ENCODE results near the gene MCL1.

The MCL1 gene

DNA sequence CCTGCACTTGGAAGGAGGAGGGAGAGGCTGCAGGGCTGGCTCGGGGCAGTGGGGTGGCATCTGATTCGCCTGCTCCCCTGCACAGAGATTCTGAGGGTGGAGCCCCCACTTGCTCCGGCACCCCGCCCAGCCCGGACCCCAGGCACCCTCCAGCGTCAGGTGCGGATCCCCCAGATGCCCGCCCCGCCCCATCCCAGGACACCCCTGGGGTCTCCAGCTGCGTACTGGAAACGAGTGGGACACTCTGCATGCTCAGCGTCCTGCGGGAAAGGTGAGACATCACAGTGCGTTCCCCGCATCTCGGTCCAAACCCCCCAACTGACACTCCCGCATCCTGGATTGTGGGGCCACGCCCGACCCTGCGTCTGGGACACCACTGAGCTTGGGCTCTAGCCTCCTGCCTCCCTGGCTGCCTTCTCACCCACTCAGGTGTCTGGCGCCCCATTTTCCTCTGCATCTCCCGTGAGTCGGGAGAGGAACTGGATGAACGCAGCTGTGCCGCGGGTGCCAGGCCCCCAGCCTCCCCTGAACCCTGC, 22.3 kb downstream of the MCL1 start:
- no peak for ATAC-seq (ENCODE audit: low read depth)
- no peaks in the 10 kb centered on the region for H3K27me3 ChIP-seq (ENCODE audit: insufficient read depth, poor library complexity, severe bottlenecking)
- no peak overlapping the region for H3K27ac ChIP-seq (ENCODE audit: poor library complexity, severe bottlenecking)

GRCh38 chr1:150555971-150556865, 23.2 kb downstream of the MCL1 start:
- no peaks in the 10 kb centered on the region for H3K9me3 ChIP-seq (ENCODE audit: severe bottlenecking)
- ATAC-seq (ENCODE audit: low read depth) (no peak), DNase-seq (ENCODE audit: low spot score) (no peak)
- H3K27me3 ChIP-seq (ENCODE audit: insufficient read depth, poor library complexity, severe bottlenecking), result no peaks in the 10 kb centered on the region
- TF ChIP-seq, protein P1, sequence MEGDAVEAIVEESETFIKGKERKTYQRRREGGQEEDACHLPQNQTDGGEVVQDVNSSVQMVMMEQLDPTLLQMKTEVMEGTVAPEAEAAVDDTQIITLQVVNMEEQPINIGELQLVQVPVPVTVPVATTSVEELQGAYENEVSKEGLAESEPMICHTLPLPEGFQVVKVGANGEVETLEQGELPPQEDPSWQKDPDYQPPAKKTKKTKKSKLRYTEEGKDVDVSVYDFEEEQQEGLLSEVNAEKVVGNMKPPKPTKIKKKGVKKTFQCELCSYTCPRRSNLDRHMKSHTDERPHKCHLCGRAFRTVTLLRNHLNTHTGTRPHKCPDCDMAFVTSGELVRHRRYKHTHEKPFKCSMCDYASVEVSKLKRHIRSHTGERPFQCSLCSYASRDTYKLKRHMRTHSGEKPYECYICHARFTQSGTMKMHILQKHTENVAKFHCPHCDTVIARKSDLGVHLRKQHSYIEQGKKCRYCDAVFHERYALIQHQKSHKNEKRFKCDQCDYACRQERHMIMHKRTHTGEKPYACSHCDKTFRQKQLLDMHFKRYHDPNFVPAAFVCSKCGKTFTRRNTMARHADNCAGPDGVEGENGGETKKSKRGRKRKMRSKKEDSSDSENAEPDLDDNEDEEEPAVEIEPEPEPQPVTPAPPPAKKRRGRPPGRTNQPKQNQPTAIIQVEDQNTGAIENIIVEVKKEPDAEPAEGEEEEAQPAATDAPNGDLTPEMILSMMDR (IDR thresholded peaks at IDR 0.05; ENCODE audit: poor library complexity, severe bottlenecking), result no peak
- peaks cover 17% of the 10 kb centered on the region for H3K36me3 ChIP-seq (ENCODE audit: low read depth)
- H3K4me3 ChIP-seq (ENCODE audit: severe bottlenecking), result no peak overlapping the region
- peaks cover 21% of the 10 kb centered on the region for H3K4me1 ChIP-seq (ENCODE audit: insufficient read depth, poor library complexity, severe bottlenecking)
- H3K27ac ChIP-seq (ENCODE audit: poor library complexity, severe bottlenecking), result no peak overlapping the region

More for the DNA sequence above, 22.3 kb downstream of the MCL1 start:
- Histone ChIP-seq H3K4me3 (ENCODE audit: severe bottlenecking) (no peak overlapping the region), H3K4me1 (ENCODE audit: insufficient read depth, poor library complexity, severe bottlenecking) (peaks cover 14% of the 10 kb centered on the region), H3K36me3 (ENCODE audit: low read depth) (peaks cover 17% of the 10 kb centered on the region), H3K9me3 (ENCODE audit: severe bottlenecking) (no peaks in the 10 kb centered on the region)
- no peak for DNase-seq (ENCODE audit: low spot score)
- TF ChIP-seq, protein P1 (IDR thresholded peaks at IDR 0.05; ENCODE audit: poor library complexity, severe bottlenecking), result no peak

DNA sequence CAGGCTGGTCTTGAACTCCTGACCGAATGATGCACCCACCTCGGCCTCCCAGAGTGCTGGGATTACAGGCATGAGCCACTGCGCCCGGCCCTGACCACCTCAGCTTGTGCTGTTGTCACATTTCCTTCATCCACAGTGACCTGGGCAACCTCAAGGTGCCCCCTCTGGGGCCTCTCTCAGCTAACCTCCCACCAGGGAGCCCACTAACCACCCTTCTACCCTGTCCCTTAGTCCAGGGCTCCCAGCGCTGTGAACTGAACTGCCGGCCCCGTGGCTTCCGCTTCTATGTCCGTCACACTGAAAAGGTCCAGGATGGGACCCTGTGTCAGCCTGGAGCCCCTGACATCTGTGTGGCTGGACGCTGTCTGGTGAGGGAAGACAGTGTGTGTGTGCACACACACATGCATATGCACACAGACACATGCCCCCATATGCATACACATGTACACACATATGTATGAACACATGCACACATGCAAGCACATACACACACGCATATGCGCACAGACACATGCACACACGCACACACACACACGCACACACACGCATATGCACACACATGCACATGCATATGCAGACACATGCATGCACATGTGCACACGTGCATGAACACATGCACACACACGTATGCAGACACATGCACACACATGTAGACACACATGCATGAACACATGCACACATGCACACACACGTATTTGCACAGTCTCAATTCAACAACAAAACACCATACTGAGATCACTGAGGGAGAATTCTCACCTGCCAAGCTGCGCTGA, 24.0 kb downstream of the MCL1 start:
- H3K27me3 ChIP-seq (ENCODE audit: insufficient read depth, poor library complexity, severe bottlenecking), result no peaks in the 10 kb centered on the region
- TF ChIP-seq, protein P1 (IDR thresholded peaks at IDR 0.05; ENCODE audit: poor library complexity, severe bottlenecking), result no peak
- H3K36me3 ChIP-seq (ENCODE audit: low read depth), result peaks cover 16% of the 10 kb centered on the region
- peaks cover 21% of the 10 kb centered on the region for H3K4me1 ChIP-seq (ENCODE audit: insufficient read depth, poor library complexity, severe bottlenecking)
- H3K27ac ChIP-seq (ENCODE audit: poor library complexity, severe bottlenecking), result no peak overlapping the region
- ATAC-seq (ENCODE audit: low read depth) (no peak), DNase-seq (ENCODE audit: low spot score) (no peak)
- H3K4me3 ChIP-seq (ENCODE audit: severe bottlenecking), result no peak overlapping the region
- no peaks in the 10 kb centered on the region for H3K9me3 ChIP-seq (ENCODE audit: severe bottlenecking)

DNA sequence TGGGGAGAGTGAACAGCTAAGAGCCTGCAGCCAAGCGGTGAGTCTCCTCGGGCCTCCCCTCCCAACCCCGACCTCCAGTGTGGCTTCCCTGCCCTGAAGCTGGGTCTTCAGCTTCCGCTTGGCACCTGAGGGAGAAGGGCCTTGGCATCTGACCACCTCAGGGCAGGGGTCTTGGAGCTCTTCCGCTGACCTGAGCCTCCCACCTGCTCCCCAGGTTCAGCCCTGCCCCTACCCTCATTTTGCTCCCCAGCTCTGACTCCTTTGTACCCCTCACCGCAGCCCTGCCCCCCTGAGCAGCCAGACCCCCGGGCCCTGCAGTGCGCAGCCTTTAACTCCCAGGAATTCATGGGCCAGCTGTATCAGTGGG, 25.3 kb downstream of the MCL1 start:
- DNase-seq (ENCODE audit: low spot score) (no peak), ATAC-seq (ENCODE audit: low read depth) (no peak)

More for the DNA sequence above, 25.3 kb downstream of the MCL1 start:
- no peak overlapping the region for H3K4me3 ChIP-seq (ENCODE audit: severe bottlenecking)
- H3K36me3 ChIP-seq (ENCODE audit: low read depth), result peaks cover 8% of the 10 kb centered on the region; the same call in 1 of the 2 replicates
- TF ChIP-seq, protein P1 (IDR thresholded peaks at IDR 0.05; ENCODE audit: poor library complexity, severe bottlenecking), result no peak
- no peaks in the 10 kb centered on the region for H3K27me3 ChIP-seq (ENCODE audit: insufficient read depth, poor library complexity, severe bottlenecking)
- no peak overlapping the region for H3K27ac ChIP-seq (ENCODE audit: poor library complexity, severe bottlenecking)
- peaks cover 19% of the 10 kb centered on the region for H3K4me1 ChIP-seq (ENCODE audit: insufficient read depth, poor library complexity, severe bottlenecking)
- H3K9me3 ChIP-seq (ENCODE audit: severe bottlenecking), result no peaks in the 10 kb centered on the region

Data from RWPE2 (cell line).